Fibroblast of upper back skin (primary cell): ENCODE results near the gene PARD6G.
"Not testable (repeated sequence)": the region's sequence is repeated elsewhere in the genome, so short reads cannot be mapped to it uniquely, and the experiment has no call there.

Experiments
- DNase-seq: peaks from one replicate; pipeline ENCODE4 v3.0.0-alpha.2; 2013

PARD6G gene

GRCh38 chr18:80168346-80168745 lies 79.0 kb downstream of the PARD6G start:
- DNase-seq, result peak; percentile 41

- DNase-seq, result no peak
Measured at GRCh38 chr18:80167931-80168330, 79.4 kb downstream of the PARD6G start.

- no peak for DNase-seq
Measured at GRCh38 chr18:80167331-80167730, 80.0 kb downstream of the PARD6G start.

- DNase-seq, result no peak
Measured at GRCh38 chr18:80166725-80167124, 80.6 kb downstream of the PARD6G start.

GRCh38 chr18:80166240-80166639 lies 81.1 kb downstream of the PARD6G start:
- no peak for DNase-seq

GRCh38 chr18:80164727-80165355 lies 82.5 kb downstream of the PARD6G start:
- not testable (repeated sequence) for DNase-seq

GRCh38 chr18:80163183-80163582 lies 84.1 kb downstream of the PARD6G start:
- DNase-seq, result no peak

- DNase-seq, result no peak
Measured at GRCh38 chr18:80161781-80162417, 85.4 kb downstream of the PARD6G start.

- DNase-seq, result peak; percentile 33
Measured at GRCh38 chr18:80159713-80160636, 87.3 kb downstream of the PARD6G start.

- no peak for DNase-seq
Measured at GRCh38 chr18:80158365-80158764, 88.9 kb downstream of the PARD6G start.

- DNase-seq, result peak; percentile 63
Measured at GRCh38 chr18:80157708-80158343, 89.5 kb downstream of the PARD6G start.

GRCh38 chr18:80154293-80154692 lies 93.0 kb downstream of the PARD6G start:
- DNase-seq, result no peak

GRCh38 chr18:80149667-80150066 lies 97.6 kb downstream of the PARD6G start:
- DNase-seq, result no peak

GRCh38 chr18:80148326-80149199 lies 98.8 kb downstream of the PARD6G start:
- DNase-seq, result no peak

GRCh38 chr18:80147418-80148325 lies 99.6 kb downstream of the PARD6G start:
- peak; percentile 83 for DNase-seq

GRCh38 chr18:80147037-80147417 lies 100.3 kb downstream of the PARD6G start:
- DNase-seq, result no peak

- DNase-seq, result no peak
Measured at GRCh38 chr18:80145196-80145804, 102.0 kb downstream of the PARD6G start.

- peak; percentile 35 for DNase-seq
Measured at GRCh38 chr18:80143881-80144280, 103.4 kb downstream of the PARD6G start.

- DNase-seq, result no peak
Measured at GRCh38 chr18:80140455-80140985, 106.8 kb downstream of the PARD6G start.

GRCh38 chr18:80137976-80138375 lies 109.3 kb downstream of the PARD6G start:
- DNase-seq, result no peak
